Memory B cell (primary cell): ENCODE data around the gene TMEM212.

ENCODE experiments used
- ATAC-seq: fragments of 150-1000 bp; cut with Tn5 transposase; 2 replicates; pipeline ENCODE4 v1.10.0; 2021; ENCODE audit warnings: low read depth, mild to moderate bottlenecking, moderate library complexity
- DNase-seq, 2 donors: peaks; one replicate each; pipeline ENCODE4 v3.0.0; 2022; ENCODE audit warnings: low spot score in 2 of 2
- H3K27ac Mint-ChIP-seq: one replicate; pipeline ENCODE4 v1.8.0; 2022; ENCODE audit warnings: mild to moderate bottlenecking, moderate library complexity, mixed read lengths
- H3K27me3 Mint-ChIP-seq: one replicate; pipeline ENCODE4 v1.8.0; 2022; ENCODE audit warnings: mixed read lengths
- H3K36me3 Mint-ChIP-seq: one replicate; pipeline ENCODE4 v1.8.0; 2022; ENCODE audit warnings: mild to moderate bottlenecking, mixed read lengths
- H3K4me1 Mint-ChIP-seq: one replicate; pipeline ENCODE4 v1.8.0; 2022; ENCODE audit warnings: mixed read lengths
- H3K4me3 Mint-ChIP-seq: one replicate; pipeline ENCODE4 v1.8.0; 2022; ENCODE audit warnings: mild to moderate bottlenecking, moderate library complexity, mixed read lengths
- H3K9me3 Mint-ChIP-seq: one replicate; pipeline ENCODE4 v1.8.0; 2022; ENCODE audit warnings: mixed read lengths

The TMEM212 gene

GRCh38 chr3:171871392-171872274 lies 28.5 kb downstream of the TMEM212 start:
- ATAC-seq (no peak), DNase-seq (no peak)
- Mint-ChIP-seq H3K27ac (no peak overlapping the region), H3K9me3 (no peaks in the 10 kb centered on the region), H3K27me3 (peaks cover 3% of the 10 kb centered on the region), H3K36me3 (no peaks in the 10 kb centered on the region), H3K4me3 (no peak overlapping the region), H3K4me1 (no peaks in the 10 kb centered on the region)

GRCh38 chr3:171873580-171873979 lies 30.4 kb downstream of the TMEM212 start:
- DNase-seq = no peak
- ATAC-seq = no peak
- Mint-ChIP-seq H3K4me1 (no peaks in the 10 kb centered on the region), H3K9me3 (no peaks in the 10 kb centered on the region), H3K4me3 (no peak overlapping the region), H3K27me3 (peaks cover 4% of the 10 kb centered on the region), H3K36me3 (no peaks in the 10 kb centered on the region), H3K27ac (no peak overlapping the region)

GRCh38 chr3:171874251-171874681 lies 31.1 kb downstream of the TMEM212 start:
- Mint-ChIP-seq H3K4me3 (no peak overlapping the region), H3K4me1 (no peaks in the 10 kb centered on the region), H3K27ac (no peak overlapping the region), H3K27me3 (peaks cover 4% of the 10 kb centered on the region), H3K9me3 (no peaks in the 10 kb centered on the region), H3K36me3 (no peaks in the 10 kb centered on the region)
- DNase-seq (no peak), ATAC-seq (no peak)

GRCh38 chr3:171874879-171875278 lies 31.7 kb downstream of the TMEM212 start:
- peaks cover 4% of the 10 kb centered on the region for H3K27me3 Mint-ChIP-seq
- no peak overlapping the region for H3K27ac Mint-ChIP-seq
- no peak overlapping the region for H3K4me3 Mint-ChIP-seq
- ATAC-seq (no peak), DNase-seq (no peak)
- no peaks in the 10 kb centered on the region for H3K9me3 Mint-ChIP-seq
- H3K4me1 Mint-ChIP-seq = no peaks in the 10 kb centered on the region
- no peaks in the 10 kb centered on the region for H3K36me3 Mint-ChIP-seq

- Mint-ChIP-seq H3K36me3 (no peaks in the 10 kb centered on the region), H3K9me3 (no peaks in the 10 kb centered on the region), H3K4me1 (no peaks in the 10 kb centered on the region), H3K27me3 (peaks cover 4% of the 10 kb centered on the region), H3K27ac (no peak overlapping the region), H3K4me3 (no peak overlapping the region)
- ATAC-seq (no peak), DNase-seq (no peak)
Observed at GRCh38 chr3:171875923-171876412, 32.8 kb downstream of the TMEM212 start.

- ATAC-seq = no peak
- no peaks in the 10 kb centered on the region for H3K36me3 Mint-ChIP-seq
- DNase-seq = no peak
Observed at GRCh38 chr3:171876680-171877147, 33.6 kb downstream of the TMEM212 start.

GRCh38 chr3:171878461-171879225 lies 35.5 kb downstream of the TMEM212 start:
- H3K9me3 Mint-ChIP-seq = no peaks in the 10 kb centered on the region
- no peaks in the 10 kb centered on the region for H3K36me3 Mint-ChIP-seq
- ATAC-seq (no peak), DNase-seq (no peak)
- no peak overlapping the region for H3K4me3 Mint-ChIP-seq
- H3K27ac Mint-ChIP-seq = no peak overlapping the region
- peaks cover 3% of the 10 kb centered on the region for H3K27me3 Mint-ChIP-seq
- H3K4me1 Mint-ChIP-seq = no peaks in the 10 kb centered on the region

More at GRCh38 chr3:171876680-171877147, 33.6 kb downstream of the TMEM212 start:
- no peaks in the 10 kb centered on the region for H3K9me3 Mint-ChIP-seq
- H3K27ac Mint-ChIP-seq = no peak overlapping the region
- H3K4me1 Mint-ChIP-seq = no peaks in the 10 kb centered on the region
- H3K27me3 Mint-ChIP-seq = peaks cover 4% of the 10 kb centered on the region
- H3K4me3 Mint-ChIP-seq = no peak overlapping the region

- H3K36me3 Mint-ChIP-seq = no peaks in the 10 kb centered on the region
- peaks cover 3% of the 10 kb centered on the region for H3K27me3 Mint-ChIP-seq
- H3K4me1 Mint-ChIP-seq = no peaks in the 10 kb centered on the region
- H3K9me3 Mint-ChIP-seq = no peaks in the 10 kb centered on the region
- ATAC-seq (no peak), DNase-seq (no peak)
- no peak overlapping the region for H3K4me3 Mint-ChIP-seq
- H3K27ac Mint-ChIP-seq = no peak overlapping the region
Observed at GRCh38 chr3:171879472-171879871, 36.3 kb downstream of the TMEM212 start.

- no peaks in the 10 kb centered on the region for H3K9me3 Mint-ChIP-seq
- no peak overlapping the region for H3K27ac Mint-ChIP-seq
- ATAC-seq (no peak), DNase-seq (no peak)
- no peaks in the 10 kb centered on the region for H3K36me3 Mint-ChIP-seq
- no peak overlapping the region for H3K4me3 Mint-ChIP-seq
- H3K4me1 Mint-ChIP-seq = no peaks in the 10 kb centered on the region
- peaks cover 1% of the 10 kb centered on the region for H3K27me3 Mint-ChIP-seq
Observed at GRCh38 chr3:171880101-171880870, 37.1 kb downstream of the TMEM212 start.

- Mint-ChIP-seq H3K9me3 (no peaks in the 10 kb centered on the region), H3K4me3 (no peak overlapping the region), H3K4me1 (no peaks in the 10 kb centered on the region), H3K27me3 (peaks cover 1% of the 10 kb centered on the region), H3K27ac (no peak overlapping the region), H3K36me3 (no peaks in the 10 kb centered on the region)
- no peak for DNase-seq
- no peak for ATAC-seq
Observed at GRCh38 chr3:171881251-171881650, 38.1 kb downstream of the TMEM212 start.

- H3K4me3 Mint-ChIP-seq = no peak overlapping the region
- ATAC-seq = no peak
- H3K4me1 Mint-ChIP-seq = no peaks in the 10 kb centered on the region
- peaks cover 1% of the 10 kb centered on the region for H3K9me3 Mint-ChIP-seq
- H3K27me3 Mint-ChIP-seq = no peaks in the 10 kb centered on the region
- no peak for DNase-seq
- H3K27ac Mint-ChIP-seq = no peak overlapping the region
- H3K36me3 Mint-ChIP-seq = no peaks in the 10 kb centered on the region
Observed at GRCh38 chr3:171883257-171883892, 40.2 kb downstream of the TMEM212 start.

- DNase-seq (no peak), ATAC-seq (no peak)
- Mint-ChIP-seq H3K27ac (no peak overlapping the region), H3K4me1 (no peaks in the 10 kb centered on the region), H3K27me3 (no peaks in the 10 kb centered on the region), H3K4me3 (no peak overlapping the region), H3K36me3 (no peaks in the 10 kb centered on the region), H3K9me3 (peaks cover 1% of the 10 kb centered on the region)
Observed at GRCh38 chr3:171883893-171884279, 40.7 kb downstream of the TMEM212 start.

GRCh38 chr3:171888466-171888865 lies 45.3 kb downstream of the TMEM212 start:
- H3K27me3 Mint-ChIP-seq = peaks cover 2% of the 10 kb centered on the region
- ATAC-seq (no peak), DNase-seq (no peak)
- H3K4me1 Mint-ChIP-seq = no peaks in the 10 kb centered on the region
- H3K9me3 Mint-ChIP-seq = peaks cover 1% of the 10 kb centered on the region
- H3K4me3 Mint-ChIP-seq = no peak overlapping the region
- no peaks in the 10 kb centered on the region for H3K36me3 Mint-ChIP-seq
- H3K27ac Mint-ChIP-seq = no peak overlapping the region
